ENCODE data around the gene DHX57.

GRCh38 chr2:38892819-38893218, 17.1 kb upstream of the DHX57 start:
- TF ChIP-seq CTCF (IDR thresholded peaks at IDR 0.05; ENCODE audit: extremely low read depth in 1 of 2, insufficient read depth in 1 of 2, low read depth in 1 of 2, low read length in 2 of 2) (no peak), EZH2 (IDR thresholded peaks at IDR 0.05; ENCODE audit: borderline replicate concordance, low read depth, low read length, severe bottlenecking) (no peak), POLR2A (IDR thresholded peaks at IDR 0.05; ENCODE audit: low read depth, low read length) (no peak), MAX (IDR thresholded peaks at IDR 0.05; ENCODE audit: insufficient read depth, insufficient read length) (no peak)
